DMS 273 treated with DMSO at 0.1 percent for 48 hours (cell line): ENCODE measurements around the gene PIAS4.

ENCODE experiments used
- DNase-seq: peaks from one replicate; lab custom pipeline; 2025; lab: John Stamatoyannopoulos, UW

Gene PIAS4

DNA sequence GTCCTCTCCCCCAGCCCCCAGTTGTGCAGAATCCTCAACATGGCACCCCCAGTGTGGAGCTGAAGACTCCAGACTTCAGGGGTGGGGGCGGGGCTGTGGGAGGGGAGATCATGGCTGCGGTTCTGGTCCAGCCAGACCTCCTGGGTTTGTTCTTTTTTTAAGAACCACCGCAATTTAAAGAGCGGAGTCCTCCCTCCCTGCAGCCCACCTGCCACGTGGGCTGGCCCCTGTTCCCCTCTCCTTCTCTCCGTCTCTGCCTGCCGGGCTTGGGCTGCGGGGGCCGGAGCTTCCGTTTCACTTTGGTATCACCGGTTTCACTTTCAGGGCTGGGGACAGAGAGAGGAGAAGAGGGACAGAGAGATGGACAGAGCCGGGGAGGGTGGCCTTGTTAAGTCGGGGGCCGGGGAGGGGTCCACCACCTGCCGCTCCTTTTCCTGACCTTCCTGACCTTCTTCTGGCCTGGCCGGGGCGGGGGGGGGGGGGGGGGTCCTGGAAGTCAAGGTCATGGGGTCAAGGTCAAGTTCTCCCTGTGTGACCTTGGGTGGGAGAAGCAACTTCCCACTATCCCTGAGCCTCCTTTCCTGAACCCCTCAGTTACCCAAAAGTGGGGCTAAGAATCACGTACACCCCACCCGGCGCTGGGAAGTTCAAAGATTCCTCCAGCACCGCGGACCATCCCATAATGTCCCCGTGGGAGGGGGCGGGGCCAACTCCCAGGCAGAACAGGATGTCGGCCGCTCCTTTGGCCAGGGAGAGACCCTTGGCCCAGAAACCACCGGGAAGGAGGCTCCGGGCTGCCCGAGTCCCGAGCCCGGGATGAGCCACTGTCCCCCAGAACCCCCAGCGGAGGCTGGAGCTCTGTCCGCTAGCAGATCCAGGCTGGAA, 70.5 kb downstream of the PIAS4 start:
- no peak for DNase-seq

DNA sequence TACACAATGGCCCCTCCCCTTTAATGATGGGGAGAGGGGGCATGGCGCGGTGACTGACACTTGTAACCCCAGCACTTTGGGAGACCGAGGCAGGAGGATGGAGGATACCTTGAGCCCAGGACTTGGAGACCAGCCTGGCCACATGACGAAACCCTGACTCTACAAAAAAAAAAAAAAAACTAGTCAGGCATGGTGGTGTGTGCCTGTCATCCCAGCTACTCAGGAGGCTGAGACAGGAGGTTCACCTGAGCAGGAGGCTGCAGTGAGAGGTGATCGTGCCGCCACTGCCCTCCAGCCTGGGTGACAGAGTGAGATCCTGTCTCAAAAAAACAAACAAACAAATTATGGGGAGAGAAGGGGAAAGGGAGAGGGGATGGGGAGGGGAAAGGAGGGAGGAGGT, 72.9 kb downstream of the PIAS4 start:
- DNase-seq = no peak

DNA sequence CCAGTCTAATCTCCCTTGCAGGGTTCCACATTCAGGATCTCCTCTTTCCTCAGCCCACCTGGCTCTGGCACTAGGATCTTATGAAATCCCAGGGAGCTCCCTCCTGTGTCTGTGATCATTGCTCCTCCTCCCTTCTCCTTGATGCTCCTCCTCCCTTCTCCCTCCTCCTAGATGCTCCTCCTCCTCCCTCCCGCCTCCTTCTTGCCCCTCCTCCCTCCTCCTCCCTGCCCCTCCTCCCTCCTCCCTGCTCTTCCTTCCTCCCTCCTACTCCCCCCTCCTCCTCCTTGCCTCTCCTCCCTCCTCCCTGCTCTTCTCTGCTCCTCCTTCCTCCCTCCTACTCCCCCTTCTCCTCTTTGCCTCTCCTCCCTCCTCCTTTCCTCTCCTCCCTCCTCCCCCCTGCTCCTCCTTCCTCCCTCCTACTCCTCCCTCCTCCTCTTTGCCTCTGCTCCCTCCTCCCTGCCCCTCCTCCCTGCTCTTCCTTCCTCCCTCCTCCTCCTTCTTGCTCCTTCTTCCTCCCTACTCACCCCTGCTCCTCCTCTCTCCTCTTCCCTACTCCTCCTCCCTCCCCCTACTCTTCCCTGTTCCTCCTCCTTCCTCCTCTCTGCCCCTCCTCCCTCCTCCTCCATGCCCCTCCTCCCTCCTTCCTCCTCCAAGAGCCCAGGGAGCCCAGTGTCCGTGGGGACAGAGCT, 74.0 kb downstream of the PIAS4 start:
- DNase-seq = no peak

DNA sequence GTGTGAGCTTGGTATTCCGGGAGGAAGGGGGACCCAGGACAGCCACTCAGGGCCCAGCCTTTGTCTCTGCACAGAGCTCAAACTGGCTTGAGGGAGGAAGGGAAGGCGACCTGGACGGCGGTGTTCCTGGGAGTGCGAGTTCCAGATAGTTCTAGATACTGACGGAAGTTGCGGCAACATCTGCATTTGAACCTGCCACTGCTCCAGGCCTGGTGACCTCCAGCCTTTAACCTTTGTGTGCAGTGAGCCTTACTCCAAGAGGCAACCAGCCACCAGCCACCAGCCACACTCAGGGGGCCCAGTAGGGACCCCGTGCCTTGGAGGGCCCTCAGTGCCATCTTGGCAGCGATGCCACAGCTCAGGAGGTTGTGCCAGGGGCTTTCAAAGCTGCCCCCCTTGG, 74.6 kb downstream of the PIAS4 start:
- DNase-seq = no peak

DNA sequence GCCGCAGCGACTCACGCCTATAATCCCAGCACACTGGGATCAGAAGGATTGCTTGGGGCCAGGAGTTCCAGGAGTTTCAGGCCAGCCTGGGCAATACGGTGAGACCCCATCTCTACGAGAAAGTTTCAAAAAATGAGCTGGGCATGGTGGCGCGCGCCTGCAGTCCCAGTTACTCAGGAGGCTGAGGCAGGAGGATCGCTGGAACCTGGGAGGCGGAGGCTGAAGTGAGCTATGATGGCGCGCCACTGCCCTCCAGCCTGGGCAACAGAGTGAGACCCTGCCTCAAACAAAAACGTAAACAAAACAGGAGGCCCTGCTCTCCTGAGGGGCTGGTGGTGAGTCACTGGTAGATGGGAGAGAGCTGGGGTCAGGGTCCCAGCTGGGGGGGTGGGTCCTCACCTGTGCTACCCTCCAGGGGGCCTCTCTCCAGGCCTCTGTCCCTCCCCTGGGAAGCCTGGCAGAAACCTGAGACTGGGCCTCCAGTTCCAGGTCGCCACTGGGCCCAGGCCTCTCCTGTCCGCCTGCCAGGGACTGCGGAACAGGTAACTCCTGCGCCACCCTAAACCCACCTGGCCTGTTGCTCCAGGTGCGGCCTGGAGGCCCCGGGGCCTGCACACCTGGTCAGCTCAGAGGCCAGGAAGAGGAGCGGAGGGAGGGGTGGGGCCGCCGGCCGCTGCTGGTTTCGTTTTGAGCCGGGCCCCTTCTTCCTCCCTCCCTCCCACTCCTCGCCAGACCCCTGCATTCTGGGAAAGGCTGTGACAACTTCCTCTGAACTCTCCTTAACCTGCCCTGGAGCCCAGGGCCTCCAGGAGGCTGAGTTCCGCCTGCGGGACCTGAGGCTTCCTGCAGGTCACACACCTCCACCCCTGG, 76.4 kb downstream of the PIAS4 start:
- no peak for DNase-seq

DNA sequence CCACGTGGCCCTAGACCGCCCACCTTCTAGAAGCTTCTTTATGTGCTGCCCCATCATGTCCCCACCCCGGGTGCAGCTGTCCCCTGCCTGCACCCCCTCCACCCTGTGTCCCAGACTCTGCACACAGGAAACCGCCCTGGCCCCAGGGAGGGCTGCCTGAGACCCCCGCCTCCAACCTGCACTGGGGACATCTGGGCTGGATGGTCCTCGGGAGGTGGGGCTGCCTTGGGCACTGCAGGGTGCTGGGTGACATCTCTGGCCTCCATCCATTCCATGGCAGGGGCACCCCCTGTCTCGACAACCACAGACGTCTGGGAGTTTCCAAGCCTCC, 77.0 kb downstream of the PIAS4 start:
- DNase-seq = no peak

DNA sequence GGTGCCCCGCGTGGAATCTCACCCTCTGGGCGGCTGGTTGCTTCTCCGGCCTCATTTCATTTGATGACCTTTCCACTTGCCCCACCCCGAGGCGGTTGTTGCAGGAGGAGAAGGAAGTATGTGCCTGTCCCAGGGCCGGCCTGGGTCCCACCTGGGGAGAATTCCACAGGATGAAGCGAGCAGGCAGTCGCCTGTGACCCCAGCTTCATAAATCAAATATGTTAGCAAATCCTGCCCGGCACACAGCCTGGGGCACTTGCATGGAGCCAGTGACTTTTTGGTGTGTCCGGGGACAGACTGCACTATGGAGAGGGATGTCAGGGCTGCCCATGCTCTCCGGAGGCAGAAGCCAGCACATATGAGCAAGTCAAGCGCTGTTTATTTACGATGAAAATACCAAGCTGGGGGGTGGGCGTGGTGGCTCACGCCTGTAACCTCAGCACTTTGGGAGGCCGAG, 78.9 kb downstream of the PIAS4 start:
- no peak for DNase-seq

DNA sequence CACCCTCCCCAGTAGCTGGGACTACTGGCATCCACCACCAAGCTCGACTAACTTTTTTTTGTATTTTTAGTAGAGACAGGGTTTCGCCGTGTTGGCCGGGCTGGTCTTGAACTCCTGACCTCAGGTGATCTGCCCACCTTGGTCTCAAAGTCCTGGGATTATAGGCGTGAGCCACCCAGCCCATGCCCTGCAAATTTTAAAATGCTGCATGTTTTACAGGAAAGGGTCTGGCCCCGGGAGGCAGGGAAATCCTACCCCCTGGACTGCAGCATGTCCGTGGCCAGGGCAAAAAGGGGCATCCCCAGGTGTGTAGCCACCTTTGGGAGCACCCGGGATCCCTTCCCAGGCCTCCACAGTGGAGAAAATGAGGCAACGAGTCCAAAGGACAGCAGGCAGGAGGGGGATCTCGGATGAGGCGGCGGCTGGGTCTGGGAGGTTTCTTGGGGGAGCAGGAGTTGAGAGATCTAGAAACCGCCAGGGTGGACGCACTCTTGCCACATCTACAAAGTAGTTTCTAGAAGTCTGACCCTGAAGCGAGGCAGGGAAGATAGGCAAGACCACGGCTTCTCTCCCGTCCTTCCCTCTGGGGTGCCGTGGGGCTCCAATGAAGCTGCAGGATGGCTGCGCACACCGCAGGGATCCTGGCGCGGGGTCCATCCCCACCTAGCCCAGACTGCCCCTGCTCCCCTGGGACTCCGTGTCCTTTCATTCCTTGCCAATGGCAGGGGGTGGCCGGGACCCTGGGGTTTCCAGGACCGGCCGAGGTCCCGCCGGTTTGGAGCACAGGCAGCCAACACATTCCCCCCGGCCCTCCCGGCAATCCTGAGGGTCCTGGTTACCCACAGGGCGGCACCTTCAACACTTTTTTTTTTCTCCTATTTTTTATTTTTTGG, 80.5 kb downstream of the PIAS4 start:
- no peak for DNase-seq

DNA sequence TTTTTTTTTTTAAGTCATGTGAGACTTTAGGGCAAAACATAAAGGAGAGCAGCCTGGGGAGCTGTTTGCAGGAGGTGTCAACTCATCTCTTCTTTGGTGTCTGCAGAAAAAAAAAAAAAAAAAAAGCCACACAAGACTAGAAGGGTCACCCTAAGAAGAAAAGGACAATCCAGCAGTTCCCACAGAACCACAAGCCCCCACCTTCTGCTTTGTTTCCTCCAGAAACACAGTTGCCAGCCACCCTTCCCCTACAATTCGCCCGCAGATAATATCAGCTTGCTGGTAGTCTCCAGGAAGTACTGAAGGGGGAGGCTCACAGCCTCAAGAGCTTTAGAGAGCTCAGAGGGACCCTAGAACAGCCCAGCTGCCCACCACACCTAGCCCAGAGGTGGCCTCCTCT, 81.4 kb downstream of the PIAS4 start:
- DNase-seq = no peak
